ENCODE data around the gene GRID1. TPM values are rescaled to one million over a fixed set of nuclear protein-coding genes. Genes with fewer than 3 reads are reported as not detected.

GRID1 gene
- total RNA-seq, 3 donors from 2014 or later: 0.61 to 1.9 (median 0.87) TPM

DNA sequence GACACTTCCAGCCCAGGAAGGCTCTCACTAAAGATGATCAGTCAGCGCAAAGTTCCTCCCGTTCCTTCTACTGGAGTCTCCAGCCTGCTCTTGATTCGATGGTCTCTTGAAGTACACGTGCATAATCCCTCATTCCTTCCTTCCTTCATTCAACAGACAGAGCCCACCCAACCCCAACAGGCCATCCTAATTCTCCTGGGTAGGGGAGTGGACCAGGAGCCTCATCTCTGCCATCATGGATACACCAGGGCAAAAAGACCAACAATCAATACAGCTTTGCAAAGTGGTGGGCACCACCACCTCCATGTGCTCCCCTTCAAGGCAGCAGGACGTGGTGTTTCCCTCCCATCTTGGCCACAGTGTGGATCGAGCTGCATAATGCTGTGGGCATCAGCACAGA, 446.3 kb downstream of the GRID1 start:
- H3K36me3 ChIP-seq (ENCODE audit: low read depth): no peaks in the 10 kb centered on the region
- intact Hi-C loops (cut with DNase I, micrococcal nuclease): no loop called here
- no peak overlapping the region for H3K4me3 ChIP-seq
- no peak for DNase-seq
- TF ChIP-seq, protein P1, sequence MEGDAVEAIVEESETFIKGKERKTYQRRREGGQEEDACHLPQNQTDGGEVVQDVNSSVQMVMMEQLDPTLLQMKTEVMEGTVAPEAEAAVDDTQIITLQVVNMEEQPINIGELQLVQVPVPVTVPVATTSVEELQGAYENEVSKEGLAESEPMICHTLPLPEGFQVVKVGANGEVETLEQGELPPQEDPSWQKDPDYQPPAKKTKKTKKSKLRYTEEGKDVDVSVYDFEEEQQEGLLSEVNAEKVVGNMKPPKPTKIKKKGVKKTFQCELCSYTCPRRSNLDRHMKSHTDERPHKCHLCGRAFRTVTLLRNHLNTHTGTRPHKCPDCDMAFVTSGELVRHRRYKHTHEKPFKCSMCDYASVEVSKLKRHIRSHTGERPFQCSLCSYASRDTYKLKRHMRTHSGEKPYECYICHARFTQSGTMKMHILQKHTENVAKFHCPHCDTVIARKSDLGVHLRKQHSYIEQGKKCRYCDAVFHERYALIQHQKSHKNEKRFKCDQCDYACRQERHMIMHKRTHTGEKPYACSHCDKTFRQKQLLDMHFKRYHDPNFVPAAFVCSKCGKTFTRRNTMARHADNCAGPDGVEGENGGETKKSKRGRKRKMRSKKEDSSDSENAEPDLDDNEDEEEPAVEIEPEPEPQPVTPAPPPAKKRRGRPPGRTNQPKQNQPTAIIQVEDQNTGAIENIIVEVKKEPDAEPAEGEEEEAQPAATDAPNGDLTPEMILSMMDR (IDR thresholded peaks at IDR 0.05): no peak
- H3K4me1 ChIP-seq (ENCODE audit: low read depth): no peaks in the 10 kb centered on the region
- no peak for ATAC-seq
- H3K9me3 ChIP-seq: no peaks in the 10 kb centered on the region

DNA sequence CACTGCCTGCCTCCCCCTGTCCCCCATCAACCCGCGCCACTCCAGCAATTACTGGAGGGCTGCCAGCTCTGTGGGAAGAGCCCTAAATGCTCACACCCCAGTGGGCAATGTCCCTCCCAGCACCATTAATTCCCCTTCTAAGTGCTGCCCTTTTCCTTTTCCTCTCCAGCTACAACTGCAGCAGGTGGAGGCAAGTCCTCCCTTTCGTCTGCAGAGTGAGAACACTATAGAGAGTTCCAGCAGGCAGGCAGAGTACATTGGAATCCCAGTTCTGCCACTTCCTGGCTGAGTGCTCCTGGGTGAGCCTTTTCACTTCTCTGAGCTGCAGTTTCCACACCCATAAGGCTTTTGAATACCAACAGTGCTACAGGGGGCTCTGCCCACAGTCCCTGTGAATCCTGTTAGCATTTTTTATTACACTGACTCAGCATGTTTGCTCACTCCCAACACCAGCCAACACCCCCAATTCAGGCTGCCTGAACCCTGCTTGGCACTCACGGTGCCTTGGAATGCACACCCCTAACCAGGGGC, 447.0 kb downstream of the GRID1 start:
- H3K36me3 ChIP-seq (ENCODE audit: low read depth): no peaks in the 10 kb centered on the region
- no peak overlapping the region for H3K4me3 ChIP-seq
- TF ChIP-seq, protein P1 (IDR thresholded peaks at IDR 0.05): no peak
- DNase-seq (no peak), ATAC-seq (peak; percentile 34)
- H3K9me3 ChIP-seq: no peaks in the 10 kb centered on the region
- intact Hi-C loops (cut with DNase I, micrococcal nuclease): no loop called here
- H3K4me1 ChIP-seq (ENCODE audit: low read depth): no peaks in the 10 kb centered on the region

DNA sequence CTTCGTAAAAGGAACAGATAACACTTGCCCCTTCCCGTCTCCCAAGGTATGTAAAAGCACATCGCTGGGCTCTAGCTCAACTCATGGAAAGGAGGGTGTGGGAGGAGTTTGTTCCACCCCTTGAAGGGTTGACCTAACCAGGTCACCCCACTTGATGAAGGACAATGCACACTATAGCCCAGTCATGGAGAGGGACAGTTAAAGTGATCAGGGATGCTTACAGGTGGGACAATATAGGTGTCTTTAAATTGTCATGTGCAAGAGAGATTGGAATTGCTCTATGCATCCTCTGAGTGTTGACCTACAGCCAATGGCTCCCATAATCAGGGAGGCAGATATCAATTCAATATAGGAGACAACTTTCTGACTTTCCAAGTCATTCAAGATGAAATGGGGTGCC, 448.2 kb downstream of the GRID1 start:
- Histone ChIP-seq H3K9me3 (no peaks in the 10 kb centered on the region), H3K36me3 (ENCODE audit: low read depth) (no peaks in the 10 kb centered on the region), H3K4me3 (no peak overlapping the region), H3K4me1 (ENCODE audit: low read depth) (no peaks in the 10 kb centered on the region)
- no peak for DNase-seq
- no peak for ATAC-seq
- intact Hi-C loops (cut with DNase I, micrococcal nuclease): no loop called here
- TF ChIP-seq, protein P1 (IDR thresholded peaks at IDR 0.05): no peak

DNA sequence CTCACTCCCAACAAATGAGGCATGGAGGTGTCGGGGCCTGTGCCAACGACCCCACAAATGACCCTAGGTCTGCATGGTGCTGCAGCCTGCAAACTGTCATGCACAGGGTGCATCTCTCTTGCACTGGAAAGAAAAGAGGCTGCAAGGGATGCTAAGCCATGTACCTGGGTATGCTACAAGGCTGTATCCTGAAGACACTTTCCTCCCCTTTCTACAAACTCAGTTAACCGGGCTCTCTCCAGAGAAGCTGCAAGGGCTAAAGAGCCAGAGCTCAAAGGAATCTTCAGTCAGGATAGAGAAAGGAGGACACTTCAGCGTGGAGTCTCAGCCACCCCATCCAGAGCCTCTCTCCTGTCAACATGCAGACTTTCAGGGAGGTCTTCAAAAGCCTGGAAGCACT, 449.0 kb downstream of the GRID1 start:
- no peaks in the 10 kb centered on the region for H3K9me3 ChIP-seq
- TF ChIP-seq, protein P1 (IDR thresholded peaks at IDR 0.05): no peak
- intact Hi-C loops (cut with DNase I, micrococcal nuclease): no loop called here
- DNase-seq (no peak), ATAC-seq (no peak)
- H3K4me3 ChIP-seq: no peak overlapping the region
- H3K4me1 ChIP-seq (ENCODE audit: low read depth): no peaks in the 10 kb centered on the region
- no peaks in the 10 kb centered on the region for H3K36me3 ChIP-seq (ENCODE audit: low read depth)

DNA sequence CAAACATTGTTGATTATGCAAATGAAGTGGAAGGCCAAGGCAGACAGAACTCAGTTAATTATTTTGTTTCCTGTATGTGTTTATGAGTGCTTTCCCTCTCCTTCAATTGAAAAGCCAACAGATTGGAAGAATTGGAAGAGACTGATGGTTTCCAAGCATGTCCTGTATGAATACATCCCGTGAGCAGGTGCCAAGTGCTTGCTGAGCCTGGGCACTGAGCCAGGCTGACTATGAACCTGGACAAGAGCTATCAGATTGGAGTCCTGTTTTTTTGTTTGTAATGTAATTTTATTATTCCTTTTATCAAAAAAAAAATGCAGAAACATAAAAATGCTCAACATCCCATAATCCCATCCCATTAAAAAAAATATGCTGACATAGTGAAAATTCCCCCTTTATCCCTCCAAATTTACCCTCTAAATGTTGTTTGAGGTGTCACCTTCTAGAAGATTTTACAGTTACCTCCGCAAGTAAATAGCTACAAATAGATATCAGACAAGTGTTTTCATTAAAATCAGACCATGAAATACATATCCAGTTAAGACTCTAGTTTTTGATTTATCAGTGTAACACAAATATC, 449.5 kb downstream of the GRID1 start:
- Histone ChIP-seq H3K36me3 (ENCODE audit: low read depth) (no peaks in the 10 kb centered on the region), H3K9me3 (no peaks in the 10 kb centered on the region), H3K4me1 (ENCODE audit: low read depth) (no peaks in the 10 kb centered on the region), H3K4me3 (no peak overlapping the region)
- ATAC-seq (no peak), DNase-seq (no peak)
- intact Hi-C loops (cut with DNase I, micrococcal nuclease): no loop called here
- TF ChIP-seq, protein P1 (IDR thresholded peaks at IDR 0.05): no peak

DNA sequence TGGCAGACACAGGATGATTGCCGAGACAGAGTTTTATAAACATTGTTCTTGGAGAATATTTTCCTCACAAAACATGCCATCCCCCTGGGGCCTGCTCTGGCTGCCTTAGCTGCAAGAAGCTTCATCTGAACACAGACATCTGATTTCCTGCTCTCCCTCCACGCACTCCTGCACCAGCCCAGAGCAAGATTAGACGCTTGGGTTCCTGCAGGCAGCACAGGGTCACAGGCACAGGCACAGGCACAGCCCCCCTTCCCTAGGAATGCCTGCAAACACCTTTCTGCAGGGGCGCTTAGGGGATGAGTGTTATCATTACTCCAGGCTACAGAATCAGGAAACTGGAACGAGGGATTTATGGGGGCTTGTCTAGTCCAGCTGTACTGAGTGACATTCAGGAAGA, 450.3 kb downstream of the GRID1 start:
- no peak overlapping the region for H3K4me3 ChIP-seq
- TF ChIP-seq, protein P1 (IDR thresholded peaks at IDR 0.05): no peak
- H3K4me1 ChIP-seq (ENCODE audit: low read depth): no peaks in the 10 kb centered on the region
- H3K36me3 ChIP-seq (ENCODE audit: low read depth): no peaks in the 10 kb centered on the region
- no peak for DNase-seq
- no peaks in the 10 kb centered on the region for H3K9me3 ChIP-seq
- no peak for ATAC-seq
- intact Hi-C loops (cut with DNase I, micrococcal nuclease): no loop called here
